Activated naive CD4-positive, alpha-beta T cell treated with anti-CD3 and anti-CD28 coated beads for 36 hours (primary cell): ENCODE measurements around the gene CCDC40. TPM values are rescaled to one million over a fixed set of nuclear protein-coding genes. Genes with fewer than 3 reads are reported as not detected.

Source experiments
- CTCF ChIA-PET: fragments of 350-600 bp; sonication (Branson Sonifier 250); formaldehyde crosslinking; loops from one replicate; lab custom pipeline; 2021; ENCODE audit warnings: antibody characterized with exemption; lab: Charles Lee
- DNase-seq: peaks from one replicate; pipeline ENCODE4 v3.0.0-alpha.2; 2020
- H3K27ac Mint-ChIP-seq: one replicate; pipeline ENCODE4 v1.8.0; 2021; ENCODE audit warnings: mild to moderate bottlenecking, mixed read lengths
- H3K27me3 Mint-ChIP-seq: one replicate; pipeline ENCODE4 v1.8.0; 2021; ENCODE audit warnings: low read depth, mixed read lengths
- H3K36me3 Mint-ChIP-seq: one replicate; pipeline ENCODE4 v1.8.0; 2021; ENCODE audit warnings: low read depth, mixed read lengths
- H3K4me1 Mint-ChIP-seq: one replicate; pipeline ENCODE4 v1.8.0; 2021; ENCODE audit warnings: low read depth, mixed read lengths
- H3K4me3 Mint-ChIP-seq: one replicate; pipeline ENCODE4 v1.8.0; 2021; ENCODE audit warnings: mild to moderate bottlenecking, moderate library complexity, mixed read lengths
- H3K9me3 Mint-ChIP-seq: one replicate; pipeline ENCODE4 v1.8.0; 2021; ENCODE audit warnings: mixed read lengths
- intact Hi-C: fragments of 100-400 bp; cut with micrococcal nuclease; formaldehyde crosslinking; loops from one replicate; pipeline ENCODE4 v1.15.1; 2023
- total RNA-seq, 2 experiments: library from RNA; stranded (reverse); gene quantifications; one replicate each; pipeline ENCODE4 v1.2.3, GENCODE V29; 2021

CCDC40 gene
- total RNA-seq, 2 experiments from 2014 or later: 0.32 TPM; not detected in 1

DNA sequence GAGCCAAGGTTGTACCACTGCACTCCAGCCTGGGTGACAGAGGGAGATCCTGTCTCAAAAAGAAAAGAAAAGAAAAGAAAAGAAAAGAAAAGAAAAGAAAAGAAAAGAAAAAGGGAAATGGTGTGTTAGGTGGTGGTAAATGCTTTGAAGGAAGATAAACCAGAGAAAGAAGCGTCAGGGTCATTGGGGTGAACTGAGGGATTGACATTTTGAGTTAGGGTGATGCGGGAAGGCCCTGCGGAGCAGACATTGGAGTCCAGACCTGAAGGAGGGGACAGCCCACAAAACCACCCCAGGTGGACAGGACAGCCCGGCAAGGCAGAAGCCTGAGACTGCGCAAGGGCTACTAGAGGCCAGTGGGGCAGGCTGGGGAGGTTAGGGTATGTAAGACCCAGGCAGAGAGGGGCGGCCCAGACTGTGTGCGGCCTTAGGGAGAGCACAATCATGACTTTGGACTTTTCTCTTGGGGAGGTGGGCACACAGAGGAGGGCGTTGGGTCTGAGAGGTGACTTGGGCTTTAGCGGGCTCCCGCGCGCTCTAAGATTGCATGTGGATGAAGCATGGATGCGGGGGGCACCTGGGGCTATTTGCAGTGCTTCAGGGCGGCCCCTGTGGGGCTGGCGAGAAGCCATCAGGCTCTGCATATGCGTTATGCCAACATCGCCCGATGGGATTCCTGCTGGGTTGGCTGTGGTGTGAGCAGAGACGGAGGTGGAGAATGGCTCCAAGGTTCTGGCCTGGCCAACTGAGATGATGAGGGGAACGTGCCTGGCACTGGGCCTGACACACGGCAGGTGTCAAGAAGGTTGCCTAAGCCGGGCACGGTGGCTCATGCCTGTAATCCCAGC, 61.6 kb downstream of the CCDC40 start:
- Mint-ChIP-seq H3K36me3 (no peaks in the 10 kb centered on the region), H3K27me3 (no peaks in the 10 kb centered on the region), H3K27ac (no peak overlapping the region), H3K9me3 (no peaks in the 10 kb centered on the region), H3K4me1 (peaks cover 24% of the 10 kb centered on the region), H3K4me3 (no peak overlapping the region)
- intact Hi-C loops: no loop called here
- CTCF ChIA-PET: no interaction called here
- DNase-seq: no peak

DNA sequence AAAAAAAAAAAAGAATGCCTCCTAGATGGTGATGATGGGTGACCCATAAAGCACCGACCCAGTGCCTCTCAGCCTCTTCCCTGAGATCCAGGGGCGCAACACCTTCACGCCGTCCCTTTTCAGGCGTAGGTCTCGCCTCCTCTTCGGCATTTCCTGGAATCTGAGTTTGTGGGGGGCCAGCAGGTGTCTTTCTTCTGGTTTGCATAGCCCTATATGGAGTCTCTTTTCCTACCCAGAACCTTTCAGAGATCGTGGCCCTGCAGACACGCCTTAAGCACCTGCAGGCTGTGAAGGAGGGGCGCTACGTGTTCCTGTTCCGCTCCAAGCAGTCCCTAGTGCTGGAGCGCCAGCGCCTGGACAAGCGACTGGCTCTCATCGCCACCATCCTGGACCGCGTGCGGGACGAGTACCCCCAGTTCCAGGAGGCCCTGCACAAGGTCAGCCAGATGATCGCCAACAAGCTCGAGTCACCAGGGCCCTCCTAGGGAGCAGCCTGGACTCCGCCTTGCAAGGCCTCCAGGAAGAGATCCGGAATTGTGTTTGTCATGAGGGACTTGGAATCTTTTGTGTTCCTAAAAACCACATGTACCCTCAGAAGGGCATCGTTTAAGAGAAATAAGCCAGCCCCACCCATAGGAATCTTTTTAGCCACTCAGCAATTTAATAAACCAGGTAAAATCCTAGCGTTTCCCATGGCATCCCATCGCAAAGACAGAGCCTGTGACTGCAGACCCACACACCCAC, 63.0 kb downstream of the CCDC40 start:
- no peaks in the 10 kb centered on the region for H3K27me3 Mint-ChIP-seq
- H3K4me1 Mint-ChIP-seq: peaks cover 28% of the 10 kb centered on the region
- H3K36me3 Mint-ChIP-seq: no peaks in the 10 kb centered on the region
- H3K9me3 Mint-ChIP-seq: no peaks in the 10 kb centered on the region
- H3K4me3 Mint-ChIP-seq: no peak overlapping the region
- DNase-seq: no peak
- no peak overlapping the region for H3K27ac Mint-ChIP-seq
- intact Hi-C loops: loop anchor here (2.0 to 5.0 kb wide), 3 partner anchors 92 to 1138 kb away; partner anchors contain the start of genes NDUFAF8 and TEPSIN
- CTCF ChIA-PET: interaction anchor here (0.6 to 1.0 kb wide), 2 partner anchors 16 to 94 kb away, joined by 3 read pairs; no protein-coding TSS in a partner anchor

DNA sequence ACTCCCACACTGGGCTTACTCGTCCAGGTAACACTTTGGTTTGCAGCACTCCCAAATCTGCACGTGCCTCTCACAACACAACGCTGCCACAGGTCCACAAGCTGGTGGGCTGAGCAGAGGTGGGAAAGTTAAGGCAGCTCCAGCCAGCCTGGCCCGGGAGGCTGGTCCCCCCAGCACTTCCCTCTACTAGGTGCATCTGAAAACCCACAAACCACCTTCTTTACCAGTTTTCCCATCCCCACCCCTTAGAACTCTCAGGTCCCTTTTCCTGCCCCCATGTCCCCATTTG, 63.5 kb downstream of the CCDC40 start:
- CTCF ChIA-PET: interaction anchor here (0.6 to 1.0 kb wide), 2 partner anchors 16 to 95 kb away, joined by 3 read pairs; no protein-coding TSS in a partner anchor
- H3K4me1 Mint-ChIP-seq: peaks cover 28% of the 10 kb centered on the region
- DNase-seq: no peak
- no peak overlapping the region for H3K4me3 Mint-ChIP-seq
- H3K9me3 Mint-ChIP-seq: no peaks in the 10 kb centered on the region
- H3K27me3 Mint-ChIP-seq: no peaks in the 10 kb centered on the region
- H3K27ac Mint-ChIP-seq: no peak overlapping the region
- intact Hi-C loops: loop anchor here (2.0 to 5.0 kb wide), 3 partner anchors 93 to 1137 kb away; partner anchors contain the start of genes NDUFAF8 and TEPSIN
- H3K36me3 Mint-ChIP-seq: no peaks in the 10 kb centered on the region

DNA sequence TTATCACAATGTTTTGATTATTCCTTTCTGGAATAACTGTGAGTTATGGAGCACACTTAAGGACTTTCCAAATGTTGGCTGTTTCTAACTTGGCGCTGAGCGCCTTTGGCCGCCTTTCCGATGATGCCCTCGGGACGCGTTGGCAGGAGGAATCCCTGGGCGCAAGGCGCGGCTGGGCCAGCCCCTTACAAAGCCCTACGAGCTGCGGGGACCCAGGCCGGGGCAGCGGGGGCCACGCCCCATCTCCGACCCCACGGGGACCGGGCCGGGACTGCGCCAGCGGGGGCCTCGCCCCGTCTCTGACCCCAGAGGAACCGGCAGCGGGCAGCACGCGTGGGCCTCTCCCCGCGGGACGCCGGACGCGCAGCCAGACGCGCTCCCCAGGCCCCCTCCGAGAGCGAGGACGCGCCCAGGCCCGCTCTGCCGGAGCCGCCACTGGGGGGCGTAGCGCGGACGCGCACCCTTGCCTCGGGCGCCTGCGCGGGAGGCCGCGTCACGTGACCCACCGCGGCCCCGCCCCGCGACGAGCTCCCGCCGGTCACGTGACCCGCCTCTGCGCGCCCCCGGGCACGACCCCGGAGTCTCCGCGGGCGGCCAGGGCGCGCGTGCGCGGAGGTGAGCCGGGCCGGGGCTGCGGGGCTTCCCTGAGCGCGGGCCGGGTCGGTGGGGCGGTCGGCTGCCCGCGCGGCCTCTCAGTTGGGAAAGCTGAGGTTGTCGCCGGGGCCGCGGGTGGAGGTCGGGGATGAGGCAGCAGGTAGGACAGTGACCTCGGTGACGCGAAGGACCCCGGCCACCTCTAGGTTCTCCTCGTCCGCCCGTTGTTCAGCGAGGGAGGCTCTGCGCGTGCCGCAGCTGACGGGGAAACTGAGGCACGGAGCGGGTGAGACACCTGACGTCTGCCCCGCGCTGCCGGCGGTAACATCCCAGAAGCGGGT, 64.8 kb downstream of the CCDC40 start, which contains the start of gene GAA:
Gene GAA (plus strand): TSS at position 571 of the 935 bp plus-strand sequence. CDS start 3,006 bp downstream, outside the sequence.
- Mint-ChIP-seq H3K9me3 (no peaks in the 10 kb centered on the region), H3K27ac (peak within 1 kb of the TSS; percentile 59), H3K4me3 (peak within 1 kb of the TSS; percentile 92), H3K27me3 (no peaks in the 10 kb centered on the region), H3K36me3 (no peaks in the 10 kb centered on the region), H3K4me1 (peaks cover 28% of the 10 kb centered on the region)
- CTCF ChIA-PET: interaction anchor here (0.6 to 1.6 kb wide), 26 partner anchors 9 to 997 kb away, joined by 3 to 11 read pairs (median 4); no protein-coding TSS in a partner anchor
- peak; percentile 84 for DNase-seq
- intact Hi-C loops: loop anchor here (1.0 to 5.0 kb wide), 4 partner anchors 46 to 1136 kb away; partner anchors contain the start of genes EIF4A3, NDUFAF8 and TEPSIN

DNA sequence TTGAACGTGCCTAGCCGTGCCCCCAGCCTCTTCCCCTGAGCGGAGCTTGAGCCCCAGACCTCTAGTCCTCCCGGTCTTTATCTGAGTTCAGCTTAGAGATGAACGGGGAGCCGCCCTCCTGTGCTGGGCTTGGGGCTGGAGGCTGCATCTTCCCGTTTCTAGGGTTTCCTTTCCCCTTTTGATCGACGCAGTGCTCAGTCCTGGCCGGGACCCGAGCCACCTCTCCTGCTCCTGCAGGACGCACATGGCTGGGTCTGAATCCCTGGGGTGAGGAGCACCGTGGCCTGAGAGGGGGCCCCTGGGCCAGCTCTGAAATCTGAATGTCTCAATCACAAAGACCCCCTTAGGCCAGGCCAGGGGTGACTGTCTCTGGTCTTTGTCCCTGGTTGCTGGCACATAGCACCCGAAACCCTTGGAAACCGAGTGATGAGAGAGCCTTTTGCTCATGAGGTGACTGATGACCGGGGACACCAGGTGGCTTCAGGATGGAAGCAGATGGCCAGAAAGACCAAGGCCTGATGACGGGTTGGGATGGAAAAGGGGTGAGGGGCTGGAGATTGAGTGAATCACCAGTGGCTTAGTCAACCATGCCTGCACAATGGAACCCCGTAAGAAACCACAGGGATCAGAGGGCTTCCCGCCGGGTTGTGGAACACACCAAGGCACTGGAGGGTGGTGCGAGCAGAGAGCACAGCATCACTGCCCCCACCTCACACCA, 65.7 kb downstream of the CCDC40 start:
- Mint-ChIP-seq H3K4me1 (peaks cover 28% of the 10 kb centered on the region), H3K4me3 (peak overlapping the region; percentile 92), H3K36me3 (no peaks in the 10 kb centered on the region), H3K27ac (peak overlapping the region; percentile 59), H3K9me3 (no peaks in the 10 kb centered on the region), H3K27me3 (no peaks in the 10 kb centered on the region)
- DNase-seq: no peak
- CTCF ChIA-PET: interaction anchor here (0.6 to 1.6 kb wide), 26 partner anchors 8 to 996 kb away, joined by 3 to 11 read pairs (median 4); no protein-coding TSS in a partner anchor
- intact Hi-C loops: loop anchor here (1.0 to 5.0 kb wide), 4 partner anchors 45 to 1135 kb away; partner anchors contain the start of genes EIF4A3, NDUFAF8 and TEPSIN

DNA sequence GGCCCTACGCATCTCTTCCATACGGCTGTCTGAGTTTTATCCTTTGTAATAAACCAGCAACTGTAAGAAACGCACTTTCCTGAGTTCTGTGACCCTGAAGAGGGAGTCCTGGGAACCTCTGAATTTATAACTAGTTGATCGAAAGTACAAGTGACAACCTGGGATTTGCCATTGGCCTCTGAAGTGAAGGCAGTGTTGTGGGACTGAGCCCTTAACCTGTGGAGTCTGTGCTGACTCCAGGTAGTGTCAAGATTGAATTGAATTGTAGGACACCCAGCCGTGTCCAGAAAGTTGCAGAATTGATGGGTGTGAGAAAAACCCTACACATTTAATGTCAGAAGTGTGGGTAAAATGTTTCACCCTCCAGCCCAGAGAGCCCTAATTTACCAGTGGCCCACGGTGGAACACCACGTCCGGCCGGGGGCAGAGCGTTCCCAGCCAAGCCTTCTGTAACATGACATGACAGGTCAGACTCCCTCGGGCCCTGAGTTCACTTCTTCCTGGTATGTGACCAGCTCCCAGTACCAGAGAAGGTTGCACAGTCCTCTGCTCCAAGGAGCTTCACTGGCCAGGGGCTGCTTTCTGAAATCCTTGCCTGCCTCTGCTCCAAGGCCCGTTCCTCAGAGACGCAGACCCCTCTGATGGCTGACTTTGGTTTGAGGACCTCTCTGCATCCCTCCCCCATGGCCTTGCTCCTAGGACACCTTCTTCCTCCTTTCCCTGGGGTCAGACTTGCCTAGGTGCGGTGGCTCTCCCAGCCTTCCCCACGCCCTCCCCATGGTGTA, 66.4 kb downstream of the CCDC40 start:
- intact Hi-C loops: loop anchor here (5.0 kb wide), 2 partner anchors 96 to 1134 kb away; partner anchors contain the start of genes NDUFAF8 and TEPSIN
- Mint-ChIP-seq H3K36me3 (no peaks in the 10 kb centered on the region), H3K27me3 (no peaks in the 10 kb centered on the region), H3K4me3 (peak overlapping the region; percentile 92), H3K9me3 (no peaks in the 10 kb centered on the region), H3K27ac (no peak overlapping the region), H3K4me1 (peaks cover 28% of the 10 kb centered on the region)
- CTCF ChIA-PET: no interaction called here
- DNase-seq: no peak

DNA sequence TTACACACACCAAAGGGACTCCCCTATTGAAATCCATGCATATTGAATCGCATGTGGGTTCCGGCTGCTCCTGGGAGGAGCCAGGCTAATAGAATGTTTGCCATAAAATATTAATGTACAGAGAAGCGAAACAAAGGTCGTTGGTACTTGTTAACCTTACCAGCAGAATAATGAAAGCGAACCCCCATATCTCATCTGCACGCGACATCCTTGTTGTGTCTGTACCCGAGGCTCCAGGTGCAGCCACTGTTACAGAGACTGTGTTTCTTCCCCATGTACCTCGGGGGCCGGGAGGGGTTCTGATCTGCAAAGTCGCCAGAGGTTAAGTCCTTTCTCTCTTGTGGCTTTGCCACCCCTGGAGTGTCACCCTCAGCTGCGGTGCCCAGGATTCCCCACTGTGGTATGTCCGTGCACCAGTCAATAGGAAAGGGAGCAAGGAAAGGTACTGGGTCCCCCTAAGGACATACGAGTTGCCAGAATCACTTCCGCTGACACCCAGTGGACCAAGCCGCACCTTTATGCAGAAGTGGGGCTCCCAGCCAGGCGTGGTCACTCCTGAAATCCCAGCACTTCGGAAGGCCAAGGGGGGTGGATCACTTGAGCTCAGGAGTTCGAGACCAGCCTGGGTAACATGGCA, 67.1 kb downstream of the CCDC40 start:
- H3K27me3 Mint-ChIP-seq: no peaks in the 10 kb centered on the region
- intact Hi-C loops: loop anchor here (5.0 kb wide), 2 partner anchors 96 to 1134 kb away; partner anchors contain the start of genes NDUFAF8 and TEPSIN
- H3K36me3 Mint-ChIP-seq: no peaks in the 10 kb centered on the region
- H3K4me3 Mint-ChIP-seq: peak overlapping the region; percentile 26
- H3K9me3 Mint-ChIP-seq: no peaks in the 10 kb centered on the region
- H3K4me1 Mint-ChIP-seq: peaks cover 28% of the 10 kb centered on the region
- no peak for DNase-seq
- H3K27ac Mint-ChIP-seq: no peak overlapping the region
- CTCF ChIA-PET: interaction anchor here (0.6 kb wide), 1 partner anchor 19 kb away, joined by 5 read pairs; no protein-coding TSS in a partner anchor

DNA sequence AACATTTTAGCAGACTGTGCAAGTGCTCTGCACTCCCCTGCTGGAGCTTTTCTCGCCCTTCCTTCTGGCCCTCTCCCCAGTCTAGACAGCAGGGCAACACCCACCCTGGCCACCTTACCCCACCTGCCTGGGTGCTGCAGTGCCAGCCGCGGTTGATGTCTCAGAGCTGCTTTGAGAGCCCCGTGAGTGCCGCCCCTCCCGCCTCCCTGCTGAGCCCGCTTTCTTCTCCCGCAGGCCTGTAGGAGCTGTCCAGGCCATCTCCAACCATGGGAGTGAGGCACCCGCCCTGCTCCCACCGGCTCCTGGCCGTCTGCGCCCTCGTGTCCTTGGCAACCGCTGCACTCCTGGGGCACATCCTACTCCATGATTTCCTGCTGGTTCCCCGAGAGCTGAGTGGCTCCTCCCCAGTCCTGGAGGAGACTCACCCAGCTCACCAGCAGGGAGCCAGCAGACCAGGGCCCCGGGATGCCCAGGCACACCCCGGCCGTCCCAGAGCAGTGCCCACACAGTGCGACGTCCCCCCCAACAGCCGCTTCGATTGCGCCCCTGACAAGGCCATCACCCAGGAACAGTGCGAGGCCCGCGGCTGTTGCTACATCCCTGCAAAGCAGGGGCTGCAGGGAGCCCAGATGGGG, 68.0 kb downstream of the CCDC40 start:
- no peak overlapping the region for H3K27ac Mint-ChIP-seq
- CTCF ChIA-PET: no interaction called here
- intact Hi-C loops: loop anchor here (5.0 kb wide), 2 partner anchors 97 to 1133 kb away; partner anchors contain the start of genes NDUFAF8 and TEPSIN
- H3K27me3 Mint-ChIP-seq: no peaks in the 10 kb centered on the region
- no peaks in the 10 kb centered on the region for H3K36me3 Mint-ChIP-seq
- no peak for DNase-seq
- H3K4me1 Mint-ChIP-seq: peaks cover 27% of the 10 kb centered on the region
- H3K4me3 Mint-ChIP-seq: no peak overlapping the region
- no peaks in the 10 kb centered on the region for H3K9me3 Mint-ChIP-seq

DNA sequence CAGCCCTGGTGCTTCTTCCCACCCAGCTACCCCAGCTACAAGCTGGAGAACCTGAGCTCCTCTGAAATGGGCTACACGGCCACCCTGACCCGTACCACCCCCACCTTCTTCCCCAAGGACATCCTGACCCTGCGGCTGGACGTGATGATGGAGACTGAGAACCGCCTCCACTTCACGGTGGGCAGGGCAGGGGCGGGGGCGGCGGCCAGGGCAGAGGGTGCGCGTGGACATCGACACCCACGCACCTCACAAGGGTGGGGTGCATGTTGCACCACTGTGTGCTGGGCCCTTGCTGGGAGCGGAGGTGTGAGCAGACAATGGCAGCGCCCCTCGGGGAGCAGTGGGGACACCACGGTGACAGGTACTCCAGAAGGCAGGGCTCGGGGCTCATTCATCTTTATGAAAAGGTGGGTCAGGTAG, 68.5 kb downstream of the CCDC40 start:
- CTCF ChIA-PET: no interaction called here
- Mint-ChIP-seq H3K9me3 (no peaks in the 10 kb centered on the region), H3K4me1 (peaks cover 23% of the 10 kb centered on the region), H3K36me3 (no peaks in the 10 kb centered on the region), H3K27ac (no peak overlapping the region), H3K27me3 (no peaks in the 10 kb centered on the region), H3K4me3 (no peak overlapping the region)
- intact Hi-C loops: loop anchor here (5.0 kb wide), 2 partner anchors 98 to 1132 kb away; partner anchors contain the start of genes NDUFAF8 and TEPSIN
- no peak for DNase-seq
